GM23338 (cell line): ENCODE results near the gene MXRA8. TPM values are rescaled to one million over a fixed set of nuclear protein-coding genes. Genes with fewer than 3 reads are reported as not detected.

Experiments
- ATAC-seq: fragments of 200-7000 bp; cut with Tn5 transposase; 3 replicates; pipeline ENCODE4 v1.9.1; 2020
- DNase-seq: peaks from one replicate; pipeline ENCODE4 v3.0.0-alpha.2; 2015; ENCODE audit warnings: low spot score
- H2AFZ ChIP-seq: fragments of 200-600 bp; sonication (generic); 2 replicates; pipeline ENCODE4 v1.8.0; 2016; ENCODE audit warnings: antibody characterized with exemption, mild to moderate bottlenecking, moderate library complexity
- H3F3A ChIP-seq: fragments of 200-600 bp; sonication (generic); replicated peaks from 2 replicates; pipeline ENCODE4 v1.8.0; 2017; ENCODE audit warnings: antibody characterized with exemption, mixed run types, low read depth
- H3K27ac ChIP-seq: fragments of 200-600 bp; sonication (generic); 2 replicates; pipeline ENCODE4 v1.6.1; 2016; ENCODE audit warnings: low read depth
- H3K27me3 ChIP-seq: fragments of 200-600 bp; sonication (generic); 2 replicates; pipeline ENCODE4 v1.8.0; 2016; ENCODE audit warnings: mild to moderate bottlenecking, mixed run types, moderate library complexity; ENCODE audit not compliant: insufficient read depth
- H3K36me3 ChIP-seq: fragments of 200-600 bp; sonication (generic); 2 replicates; pipeline ENCODE4 v1.8.0; 2016; ENCODE audit warnings: mild to moderate bottlenecking; ENCODE audit not compliant: insufficient read depth
- H3K4me1 ChIP-seq: fragments of 200-600 bp; sonication (generic); 2 replicates; pipeline ENCODE4 v1.8.0; 2016; ENCODE audit warnings: mild to moderate bottlenecking, moderate library complexity; ENCODE audit not compliant: insufficient read depth
- H3K4me2 ChIP-seq: fragments of 200-600 bp; sonication (generic); 2 replicates; pipeline ENCODE4 v1.7.1; 2017; ENCODE audit warnings: mixed run types
- H3K4me3 ChIP-seq: fragments of 200-600 bp; sonication (generic); 2 replicates; pipeline ENCODE4 v1.6.1; 2016; ENCODE audit warnings: mixed run types
- H3K79me2 ChIP-seq: fragments of 200-600 bp; sonication (generic); replicated peaks from 2 replicates; pipeline ENCODE4 v1.8.0; 2017; ENCODE audit warnings: mild to moderate bottlenecking; ENCODE audit not compliant: insufficient read depth
- H3K9me2 ChIP-seq: fragments of 200-600 bp; sonication (generic); 2 replicates; pipeline ENCODE4 v1.8.0; 2017; ENCODE audit not compliant: insufficient read depth
- H4K20me1 ChIP-seq: fragments of 200-600 bp; sonication (generic); replicated peaks from 2 replicates; pipeline ENCODE4 v1.8.0; 2017; ENCODE audit warnings: mild to moderate bottlenecking; ENCODE audit not compliant: insufficient read depth
- H3K27ac Mint-ChIP-seq: 2 replicates; pipeline ENCODE4 v1.8.0; 2020; ENCODE audit warnings: inconsistent platforms, mild to moderate bottlenecking, moderate library complexity, mixed read lengths
- H3K27me3 Mint-ChIP-seq: 3 replicates; pipeline ENCODE4 v1.8.0; 2022; ENCODE audit warnings: low read depth, mild to moderate bottlenecking, moderate library complexity, mixed read lengths, inconsistent platforms; ENCODE audit not compliant: insufficient read depth, poor library complexity
- H3K36me3 Mint-ChIP-seq: 3 replicates; pipeline ENCODE4 v1.8.0; 2021; ENCODE audit warnings: low read depth, mild to moderate bottlenecking, inconsistent platforms, moderate library complexity, mixed read lengths
- H3K4me1 Mint-ChIP-seq: 3 replicates; pipeline ENCODE4 v1.8.0; 2020; ENCODE audit warnings: mild to moderate bottlenecking, inconsistent platforms, mixed read lengths
- H3K4me3 Mint-ChIP-seq: 3 replicates; pipeline ENCODE4 v1.8.0; 2021; ENCODE audit warnings: moderate library complexity, mild to moderate bottlenecking, inconsistent platforms, mixed read lengths
- H3K9me3 Mint-ChIP-seq: 3 replicates; pipeline ENCODE4 v1.8.0; 2020; ENCODE audit warnings: moderate library complexity, mild to moderate bottlenecking, inconsistent platforms, mixed read lengths
- CREB1 ChIP-seq: fragments of 250-450 bp; sonication (Bioruptor Pico); IDR thresholded peaks from 2 replicates; pipeline ENCODE4 v1.5.0; 2020; ENCODE audit warnings: low read depth, mild to moderate bottlenecking, moderate library complexity
- CTCF ChIP-seq, 2 experiments: fragments of 200-600 bp in 1 of 2; sonication (generic) in 1 of 2; conservative IDR thresholded peaks; 2 replicates each; pipeline versions ENCODE4 v1.5.1 to v1.6.1; 2016 to 2017; ENCODE audit warnings: antibody characterized with exemption in 2 of 2, low read depth in 2 of 2, mild to moderate bottlenecking in 2 of 2, moderate library complexity in 1 of 2
- EZH2 ChIP-seq: fragments of 200-600 bp; sonication (generic); IDR thresholded peaks from one replicate; pipeline ENCODE4 v1.8.0; 2017; ENCODE audit warnings: antibody characterized with exemption, mild to moderate bottlenecking, low read depth; ENCODE audit not compliant: unreplicated experiment
- JUNB ChIP-seq: IDR thresholded peaks from one replicate; pipeline ENCODE4 v1.6.1; 2016; ENCODE audit warnings: antibody characterized with exemption; ENCODE audit not compliant: unreplicated experiment
- NANOG ChIP-seq: IDR thresholded peaks from 2 replicates; pipeline ENCODE4 v1.6.1; 2016; ENCODE audit warnings: antibody characterized with exemption, borderline replicate concordance
- POLR2AphosphoS5 ChIP-seq: IDR thresholded peaks from 2 replicates; pipeline ENCODE4 v1.6.1; 2016; ENCODE audit warnings: antibody characterized with exemption, low read depth
- ZNF331 ChIP-seq: fragments of 250-450 bp; sonication (Bioruptor Pico); IDR thresholded peaks from 2 replicates; pipeline ENCODE4 v1.5.0; 2020; ENCODE audit warnings: low read depth, mild to moderate bottlenecking, moderate library complexity
- polyA plus RNA-seq: library from polyadenylated mRNA; unstranded; fragments of >200 nt; fragmentation: Nextera tagmentation; extraction: Ambion mirVana; gene quantifications from 2 replicates; pipeline ENCODE4 v1.2.1, GENCODE V29; 2016
- total RNA-seq: library from RNA; depleted of rRNA; stranded (reverse); fragments of >200 nt; shearing (Covaris generic); gene quantifications from 2 replicates; pipeline ENCODE4 v1.2.3, GENCODE V29; 2014
- TF ChIP-seq, protein P1 (sequence below): IDR thresholded peaks from one replicate; pipeline ENCODE4 v1.6.1; 2018; ENCODE audit warnings: antibody characterized with exemption; ENCODE audit not compliant: unreplicated experiment
- TF ChIP-seq, protein P2 (sequence below): IDR thresholded peaks from 2 replicates; pipeline ENCODE4 v1.6.1; 2016; ENCODE audit warnings: antibody characterized with exemption

MXRA8 gene
- total and polyA plus RNA-seq, 2 experiments from 2014 or later, result 9.1 to 17.2 TPM

GRCh38 chr1:1308756-1309250 lies 49.6 kb downstream of the MXRA8 start (continued):
- TF ChIP-seq, protein P1, sequence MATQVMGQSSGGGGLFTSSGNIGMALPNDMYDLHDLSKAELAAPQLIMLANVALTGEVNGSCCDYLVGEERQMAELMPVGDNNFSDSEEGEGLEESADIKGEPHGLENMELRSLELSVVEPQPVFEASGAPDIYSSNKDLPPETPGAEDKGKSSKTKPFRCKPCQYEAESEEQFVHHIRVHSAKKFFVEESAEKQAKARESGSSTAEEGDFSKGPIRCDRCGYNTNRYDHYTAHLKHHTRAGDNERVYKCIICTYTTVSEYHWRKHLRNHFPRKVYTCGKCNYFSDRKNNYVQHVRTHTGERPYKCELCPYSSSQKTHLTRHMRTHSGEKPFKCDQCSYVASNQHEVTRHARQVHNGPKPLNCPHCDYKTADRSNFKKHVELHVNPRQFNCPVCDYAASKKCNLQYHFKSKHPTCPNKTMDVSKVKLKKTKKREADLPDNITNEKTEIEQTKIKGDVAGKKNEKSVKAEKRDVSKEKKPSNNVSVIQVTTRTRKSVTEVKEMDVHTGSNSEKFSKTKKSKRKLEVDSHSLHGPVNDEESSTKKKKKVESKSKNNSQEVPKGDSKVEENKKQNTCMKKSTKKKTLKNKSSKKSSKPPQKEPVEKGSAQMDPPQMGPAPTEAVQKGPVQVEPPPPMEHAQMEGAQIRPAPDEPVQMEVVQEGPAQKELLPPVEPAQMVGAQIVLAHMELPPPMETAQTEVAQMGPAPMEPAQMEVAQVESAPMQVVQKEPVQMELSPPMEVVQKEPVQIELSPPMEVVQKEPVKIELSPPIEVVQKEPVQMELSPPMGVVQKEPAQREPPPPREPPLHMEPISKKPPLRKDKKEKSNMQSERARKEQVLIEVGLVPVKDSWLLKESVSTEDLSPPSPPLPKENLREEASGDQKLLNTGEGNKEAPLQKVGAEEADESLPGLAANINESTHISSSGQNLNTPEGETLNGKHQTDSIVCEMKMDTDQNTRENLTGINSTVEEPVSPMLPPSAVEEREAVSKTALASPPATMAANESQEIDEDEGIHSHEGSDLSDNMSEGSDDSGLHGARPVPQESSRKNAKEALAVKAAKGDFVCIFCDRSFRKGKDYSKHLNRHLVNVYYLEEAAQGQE, result no peak
- TF ChIP-seq EZH2 (no peak), ZNF331 (CRISPR knock-in tag) (no peak), CTCF (conservative IDR thresholded peaks at IDR 0.05; ENCODE audit: low read depth in 2 of 2) (no peak)

DNA sequence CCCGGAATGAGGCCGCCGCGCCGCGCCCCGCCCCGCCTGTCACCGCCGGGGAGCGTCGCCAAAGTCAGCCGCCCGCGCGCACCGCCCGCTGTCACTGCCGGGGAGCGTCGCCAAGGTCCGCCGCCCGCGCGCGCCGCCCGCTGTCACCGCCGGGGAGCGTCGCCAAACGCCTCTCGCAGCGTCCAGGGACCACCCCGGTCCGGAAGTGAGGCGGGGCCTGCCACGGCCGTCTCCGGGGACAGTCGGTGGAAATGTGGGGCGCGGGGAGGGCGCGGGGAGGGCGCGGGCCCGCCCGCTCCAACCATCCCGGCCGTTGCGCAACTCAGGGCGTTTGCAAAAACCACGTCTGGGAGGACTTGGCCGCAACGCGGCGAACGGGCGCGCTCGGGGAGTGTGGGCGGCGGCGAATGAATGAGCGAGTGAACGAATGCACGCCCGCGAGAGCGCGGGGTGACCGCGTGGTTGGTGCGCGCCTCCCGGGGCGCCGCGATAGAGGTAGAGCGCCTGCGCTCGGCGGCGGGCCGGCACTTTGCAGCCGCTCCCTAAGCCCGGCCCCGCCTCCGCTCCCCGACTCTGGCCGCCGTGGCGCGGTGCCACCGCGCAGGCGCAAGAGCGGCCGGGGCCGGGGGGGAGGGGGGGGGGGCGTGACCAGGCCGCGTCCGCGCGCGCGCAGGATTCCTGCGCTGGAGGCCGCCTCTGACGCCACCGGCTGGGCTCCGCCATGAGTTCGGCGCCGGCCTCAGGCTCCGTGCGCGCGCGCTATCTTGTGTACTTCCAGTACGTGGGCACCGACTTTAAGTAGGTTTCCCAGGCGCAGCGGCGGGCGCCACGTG lies 50.2 kb downstream of the MXRA8 start, which contains the start of the genes ACAP3 and PUSL1:
ACAP3 (minus strand) TSS at position 8 of the 833 bp plus-strand sequence. CDS start 115 bp downstream, outside the sequence.
PUSL1 (plus strand) TSS at position 675 of the 833 bp plus-strand sequence; CDS start at position 722, 47 bp downstream.
- H3K9me3 Mint-ChIP-seq, result no peaks in the 10 kb centered on the region
- no peaks in the 10 kb centered on the region; the same call in 1 of the 2 replicates for H4K20me1 ChIP-seq
- no peak within 1 kb of the TSS for H3K27ac ChIP-seq
- no peak within 1 kb of the TSS; the same call in 1 of the 2 replicates for H3K27ac Mint-ChIP-seq
- H3K36me3 ChIP-seq, result peaks cover 7% of the 10 kb centered on the region; the same call in 1 of the 2 replicates
- H3K4me1 Mint-ChIP-seq, result peaks cover 20% of the 10 kb centered on the region; the same call in 2 of the 3 replicates
- peaks cover 12% of the 10 kb centered on the region for H3K36me3 Mint-ChIP-seq
- DNase-seq, result peak; percentile 91
- peaks cover 9% of the 10 kb centered on the region; the same call in 1 of the 2 replicates for H3F3A ChIP-seq
- no peaks in the 10 kb centered on the region for H3K27me3 ChIP-seq
- H2AFZ ChIP-seq, result peak within 1 kb of the TSS; percentile 93
- H3K4me2 ChIP-seq, result peak within 1 kb of the TSS; percentile 90
- H3K27me3 Mint-ChIP-seq, result peaks cover 20% of the 10 kb centered on the region
- peak within 1 kb of the TSS; percentile 80 for H3K4me3 Mint-ChIP-seq
- H3K79me2 ChIP-seq, result peaks cover 5% of the 10 kb centered on the region; the same call in 1 of the 2 replicates
- H3K9me2 ChIP-seq, result no peaks in the 10 kb centered on the region
- ATAC-seq, result peak; percentile 25
- peaks cover 7% of the 10 kb centered on the region; the same call in 1 of the 2 replicates for H3K4me1 ChIP-seq
- peak within 1 kb of the TSS; percentile 90 for H3K4me3 ChIP-seq
- TF ChIP-seq POLR2AphosphoS5, result peak; percentile 52
- TF ChIP-seq NANOG, result no peak
- 0 out of 2 replicates have a peak, but pooled peaks have one; percentile 38 for TF ChIP-seq CREB1 (CRISPR knock-in tag)
- TF ChIP-seq, protein P2, sequence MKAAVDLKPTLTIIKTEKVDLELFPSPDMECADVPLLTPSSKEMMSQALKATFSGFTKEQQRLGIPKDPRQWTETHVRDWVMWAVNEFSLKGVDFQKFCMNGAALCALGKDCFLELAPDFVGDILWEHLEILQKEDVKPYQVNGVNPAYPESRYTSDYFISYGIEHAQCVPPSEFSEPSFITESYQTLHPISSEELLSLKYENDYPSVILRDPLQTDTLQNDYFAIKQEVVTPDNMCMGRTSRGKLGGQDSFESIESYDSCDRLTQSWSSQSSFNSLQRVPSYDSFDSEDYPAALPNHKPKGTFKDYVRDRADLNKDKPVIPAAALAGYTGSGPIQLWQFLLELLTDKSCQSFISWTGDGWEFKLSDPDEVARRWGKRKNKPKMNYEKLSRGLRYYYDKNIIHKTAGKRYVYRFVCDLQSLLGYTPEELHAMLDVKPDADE, result 0 out of 2 replicates have a peak, but pooled peaks have one; percentile 19
- peak; percentile 89 for TF ChIP-seq JUNB
